Muscle of back (tissue), 13 donors: Measurements from ENCODE around the gene NTPCR. TPM values are rescaled to one million over a fixed set of nuclear protein-coding genes. Genes with fewer than 3 reads are reported as not detected.
"Not testable (repeated sequence)": the region's sequence is repeated elsewhere in the genome, so short reads cannot be mapped to it uniquely, and the experiment has no call there.

ENCODE experiments used
- DNase-seq, 3 donors: peaks; one replicate each; pipeline versions ENCODE4 v3.0.0 to v3.0.0-alpha.2; 2013
- long read RNA-seq, 9 donors: transcript quantifications; one replicate each; lab custom pipeline, GENCODE V29; 2026
- polyA plus RNA-seq, 10 donors: library from polyadenylated mRNA; unstranded; fragments of 120-200 nt; gene quantifications; one replicate each; pipeline ENCODE4 v1.2.1, GENCODE V29; 2013; ENCODE audit not compliant: insufficient read length in 10 of 10

NTPCR gene, protein sequence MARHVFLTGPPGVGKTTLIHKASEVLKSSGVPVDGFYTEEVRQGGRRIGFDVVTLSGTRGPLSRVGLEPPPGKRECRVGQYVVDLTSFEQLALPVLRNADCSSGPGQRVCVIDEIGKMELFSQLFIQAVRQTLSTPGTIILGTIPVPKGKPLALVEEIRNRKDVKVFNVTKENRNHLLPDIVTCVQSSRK
- 10 to 100 TPM; 26.6 to 44.0 (median 39.3) TPM for polyA plus RNA-seq
- long read RNA-seq, donor 1, full-length matches to known transcripts: 24 of 24 reads
- long read RNA-seq, donor 1, partial matches to known transcripts: 0 of 24 reads
- long read RNA-seq, donor 1, other reads (novel, unspliced or antisense): 0 of 24 reads
- long read RNA-seq, donor 2, full-length matches to known transcripts: 18 of 18 reads
- long read RNA-seq, donor 2, partial matches to known transcripts: 0 of 18 reads
- long read RNA-seq, donor 2, other reads (novel, unspliced or antisense): 0 of 18 reads
- long read RNA-seq, donor 3: 0 reads
- long read RNA-seq, donor 4, full-length matches to known transcripts: 10 of 10 reads
- long read RNA-seq, donor 4, partial matches to known transcripts: 0 of 10 reads
- long read RNA-seq, donor 4, other reads (novel, unspliced or antisense): 0 of 10 reads
- long read RNA-seq, donor 5, full-length matches to known transcripts: 22 of 22 reads
- long read RNA-seq, donor 5, partial matches to known transcripts: 0 of 22 reads
- long read RNA-seq, donor 5, other reads (novel, unspliced or antisense): 0 of 22 reads
- long read RNA-seq, donor 6, full-length matches to known transcripts: 16 of 16 reads
- long read RNA-seq, donor 6, partial matches to known transcripts: 0 of 16 reads
- long read RNA-seq, donor 6, other reads (novel, unspliced or antisense): 0 of 16 reads
- long read RNA-seq, donor 7, full-length matches to known transcripts: 7 of 7 reads
- long read RNA-seq, donor 7, partial matches to known transcripts: 0 of 7 reads
- long read RNA-seq, donor 7, other reads (novel, unspliced or antisense): 0 of 7 reads
- long read RNA-seq, donor 8, full-length matches to known transcripts: 12 of 12 reads
- long read RNA-seq, donor 8, partial matches to known transcripts: 0 of 12 reads
- long read RNA-seq, donor 8, other reads (novel, unspliced or antisense): 0 of 12 reads
- long read RNA-seq, donor 9: 0 reads

DNA sequence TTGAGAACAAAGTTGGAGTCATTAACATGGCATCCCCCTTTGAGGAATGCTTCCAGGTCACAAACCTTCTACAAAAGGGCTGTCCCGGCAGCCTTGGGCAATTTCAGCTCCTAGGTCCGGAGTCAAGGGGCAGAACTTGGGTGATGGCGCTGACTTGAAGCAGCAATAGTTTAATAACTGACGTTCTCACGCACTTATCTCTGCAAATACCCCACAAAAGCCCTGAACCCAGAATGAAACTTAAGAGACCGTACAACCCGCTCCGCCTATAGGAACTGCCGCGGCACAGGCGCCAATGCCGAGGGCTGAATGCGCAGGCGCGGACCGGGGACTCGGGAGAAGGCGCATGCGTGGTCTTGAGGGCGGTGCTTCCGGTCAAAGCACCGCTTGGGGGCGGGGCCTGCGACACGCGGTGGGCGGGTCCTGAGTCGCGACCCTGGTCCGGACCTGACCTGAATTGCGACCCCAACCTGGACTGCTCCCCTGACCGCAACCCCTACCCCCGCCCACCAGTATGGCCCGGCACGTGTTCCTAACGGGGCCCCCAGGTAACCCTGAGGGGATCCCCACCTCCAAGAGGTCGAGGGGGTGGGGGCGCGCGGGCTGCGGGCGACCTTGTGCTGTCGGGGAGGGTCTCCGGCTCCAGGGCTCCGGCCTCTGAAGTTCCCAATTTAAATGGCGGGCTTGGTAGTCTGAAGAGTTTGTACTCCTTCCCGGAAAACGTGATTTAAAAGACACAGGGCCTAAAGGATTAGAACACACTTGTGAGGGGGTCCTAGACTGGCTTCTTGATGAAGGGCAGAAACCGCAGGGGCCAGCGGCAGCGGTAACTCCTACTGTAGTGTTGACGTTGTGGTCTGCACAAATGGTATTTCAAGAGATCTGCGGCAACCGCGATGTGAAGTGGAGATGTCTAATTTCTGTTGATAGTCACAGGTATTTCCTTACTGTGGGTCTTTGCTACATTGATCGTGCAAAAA lies at the start of gene NTPCR:
Gene NTPCR, plus strand, starts transcription at position 415 of the 980 bp plus-strand sequence. Its CDS starts 100 bp downstream, at position 515.
- DNase-seq: peak; percentile 92 to 97 (median 96)

DNA sequence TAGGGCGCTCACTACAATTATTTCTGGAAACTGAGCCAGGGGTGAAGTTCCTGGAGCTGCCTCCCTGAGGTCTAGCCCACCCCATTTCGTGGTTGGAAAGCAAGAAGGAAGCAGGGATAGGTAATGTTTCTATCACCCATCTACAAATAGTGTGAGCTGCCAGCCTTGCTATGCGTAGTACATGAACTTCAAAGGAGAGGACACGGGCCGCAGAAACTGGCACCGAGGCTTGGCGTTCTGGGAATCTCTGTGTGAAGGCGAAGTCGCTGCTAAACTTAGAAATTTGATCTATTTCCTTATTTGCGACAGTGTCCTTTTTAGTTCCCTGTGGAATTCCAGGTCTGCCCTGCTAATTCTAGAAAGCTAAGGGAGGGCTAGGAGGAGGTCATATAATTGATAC lies 49.6 kb upstream of the NTPCR start:
- no peak for DNase-seq

DNA sequence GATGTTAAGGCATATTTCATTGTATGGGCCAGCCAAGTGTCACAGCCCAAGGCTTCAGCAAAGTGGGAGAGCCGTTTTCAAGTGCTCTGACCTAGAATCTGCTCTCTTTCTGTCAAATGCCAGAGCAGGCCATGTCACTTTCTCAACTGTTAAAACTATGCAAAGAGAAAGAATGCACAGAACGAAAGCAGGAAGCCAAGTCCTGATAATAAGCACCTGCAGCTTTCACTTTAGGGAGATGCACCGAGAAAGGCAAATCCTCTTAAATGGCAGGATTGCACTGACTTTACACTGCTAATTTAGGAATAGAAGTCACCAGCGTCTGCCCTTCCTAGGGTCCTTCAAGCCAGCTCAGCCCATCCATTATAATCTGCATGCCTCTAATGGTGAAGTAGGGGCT lies 49.2 kb upstream of the NTPCR start:
- DNase-seq: no peak

DNA sequence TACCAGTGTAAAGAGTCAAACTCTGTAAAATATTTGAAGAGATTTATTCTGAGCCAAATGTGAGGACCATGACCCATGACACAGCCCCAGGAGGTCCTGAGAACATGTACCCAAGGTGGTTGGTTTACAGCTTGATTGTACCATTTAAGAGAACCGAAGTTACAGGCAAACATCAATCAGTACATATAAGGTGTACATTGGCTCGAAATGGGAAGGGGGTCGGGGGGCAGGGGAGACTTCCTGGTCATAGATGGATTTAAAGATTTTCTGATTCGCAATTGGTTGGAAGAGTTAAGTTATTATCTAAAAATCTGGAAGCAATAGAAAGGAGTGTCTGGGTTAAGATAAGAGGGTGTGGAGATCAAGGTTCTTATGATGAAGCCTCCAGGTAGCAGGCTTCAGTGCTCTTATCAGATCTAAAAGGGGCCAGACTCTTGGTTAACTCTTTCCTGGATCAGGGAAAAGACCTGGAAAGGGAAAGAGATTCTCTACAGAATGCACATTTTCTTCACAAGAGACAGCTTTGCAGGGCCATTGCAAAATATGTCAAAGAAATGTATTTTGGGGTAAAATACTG lies 47.5 kb upstream of the NTPCR start:
- no peak for DNase-seq

DNA sequence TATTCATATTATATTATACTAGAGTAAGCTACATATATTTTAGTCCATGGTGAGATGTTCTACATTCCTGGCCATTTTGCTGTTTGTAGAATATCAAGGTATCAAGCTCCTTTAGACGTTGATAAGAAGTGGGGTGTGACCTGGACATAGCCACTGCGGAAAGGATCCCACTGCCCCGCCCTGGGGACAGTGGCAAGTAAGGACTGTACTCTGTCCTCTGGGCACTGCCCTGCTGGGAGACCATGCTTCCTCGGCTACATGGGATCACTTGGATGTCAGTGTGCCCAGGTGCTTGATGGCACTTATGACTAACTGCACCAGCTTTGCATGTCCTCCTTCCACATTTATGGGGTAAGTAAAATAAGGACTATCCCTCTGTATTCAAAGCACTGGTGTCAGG lies 46.3 kb upstream of the NTPCR start:
- DNase-seq: no peak

DNA sequence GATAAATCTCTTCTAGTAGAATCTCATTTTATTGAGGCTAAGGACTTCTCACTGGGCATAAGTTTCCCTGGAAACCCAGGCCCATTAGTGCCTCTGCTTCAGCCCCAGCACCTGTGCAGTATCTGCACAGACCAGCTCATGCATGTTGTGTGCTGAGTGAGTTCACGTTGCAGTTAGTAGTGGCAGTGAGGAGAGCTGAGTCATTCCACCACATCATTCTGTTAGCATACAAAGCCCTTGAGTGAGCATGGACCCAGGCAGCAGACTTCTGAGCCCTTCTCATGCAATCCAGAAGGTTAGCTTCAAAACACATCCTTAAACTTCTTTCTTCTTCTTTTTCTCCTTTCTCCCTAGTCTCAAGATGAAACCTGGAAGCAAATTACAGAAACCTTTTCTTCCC lies 45.8 kb upstream of the NTPCR start:
- DNase-seq: no peak

DNA sequence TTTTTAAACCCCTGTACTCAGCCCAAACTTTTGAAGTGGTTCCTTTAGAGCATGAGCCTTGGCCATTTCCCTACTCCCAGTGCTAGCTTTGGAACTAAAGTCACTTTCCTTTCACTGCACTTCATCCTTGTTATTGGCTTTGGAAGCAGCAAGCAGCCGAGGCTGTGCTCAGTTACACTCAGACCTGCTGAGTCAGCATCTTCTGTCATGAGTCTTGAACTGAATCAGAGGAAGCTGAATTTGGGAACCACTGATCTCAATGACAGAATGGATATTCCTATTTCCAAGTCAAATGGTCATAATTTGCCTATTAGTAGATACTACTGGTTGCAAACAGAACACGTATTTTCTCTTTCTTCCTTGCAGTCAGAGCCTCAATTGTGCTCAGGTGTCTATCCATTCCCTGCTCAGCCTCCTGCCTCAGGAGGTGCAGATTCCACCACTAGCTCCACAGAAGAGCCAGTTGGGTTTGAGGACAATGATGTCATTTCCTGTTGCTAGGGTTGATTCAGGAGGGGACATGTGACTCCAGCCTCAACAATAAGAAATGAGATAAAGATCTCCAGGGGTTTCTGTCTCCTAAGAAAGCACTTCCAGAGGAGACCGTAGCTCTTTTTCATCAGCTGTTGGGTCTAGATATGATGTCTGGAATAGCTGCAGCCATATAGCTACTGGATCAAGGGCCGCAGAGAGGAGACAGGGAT lies 44.9 kb upstream of the NTPCR start:
- DNase-seq: no peak

DNA sequence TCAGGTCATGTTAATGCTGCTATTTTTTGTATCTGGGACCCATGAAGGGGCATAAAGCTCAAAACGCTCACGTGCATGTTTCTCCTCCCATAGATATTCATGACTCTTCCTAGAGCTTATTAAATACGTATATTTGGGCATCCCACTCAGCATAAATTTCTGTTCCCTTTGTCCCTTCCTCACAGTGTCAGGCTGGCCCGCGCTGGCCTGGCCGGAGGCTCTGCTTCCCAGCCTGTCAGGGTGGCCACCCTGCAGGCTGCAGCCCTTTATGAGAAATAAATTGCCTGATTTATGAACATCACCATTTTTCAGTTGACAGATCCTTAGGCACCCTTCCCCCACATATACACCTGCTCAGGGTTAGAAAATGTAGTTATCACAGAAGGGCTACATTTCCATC lies 44.0 kb upstream of the NTPCR start:
- DNase-seq: no peak

DNA sequence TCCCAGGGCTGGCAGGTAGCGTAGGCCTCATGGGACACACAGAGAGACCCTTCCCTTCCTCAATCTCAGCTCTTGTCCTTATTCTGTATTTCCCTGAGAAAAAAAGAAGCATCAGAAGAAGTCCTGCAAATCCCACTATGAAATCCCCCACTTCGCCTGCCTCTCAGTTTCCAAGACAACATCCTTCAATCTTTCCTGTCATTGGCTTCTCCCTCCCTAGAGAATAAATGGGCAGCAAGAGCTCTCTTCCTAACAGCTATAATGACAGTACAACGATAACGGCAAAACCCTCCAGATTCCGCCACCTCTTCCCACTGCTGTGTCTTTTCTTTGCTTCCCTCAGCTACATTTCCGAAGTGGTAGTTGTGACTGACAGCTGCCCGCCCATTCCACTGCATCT lies 41.6 kb upstream of the NTPCR start:
- DNase-seq: no peak

DNA sequence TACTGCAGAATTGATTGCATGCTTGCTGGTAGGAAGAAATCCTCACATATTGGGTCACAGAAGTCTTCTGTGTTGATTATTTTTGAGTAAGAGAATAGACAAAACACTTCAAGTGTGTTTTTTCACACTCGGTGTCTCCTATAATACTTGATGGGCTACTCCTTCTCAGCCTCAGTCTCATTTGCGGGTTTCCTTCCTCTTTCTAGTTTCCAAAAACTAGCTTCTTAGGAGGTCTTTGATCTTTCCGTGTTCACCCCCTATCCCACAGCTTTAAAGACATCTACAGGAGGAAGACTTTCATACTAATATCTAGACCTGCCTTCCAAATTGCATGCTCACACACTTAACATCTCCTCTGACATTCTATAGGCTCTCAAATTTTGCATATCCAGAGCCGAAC lies 40.7 kb upstream of the NTPCR start:
- no peak for DNase-seq

DNA sequence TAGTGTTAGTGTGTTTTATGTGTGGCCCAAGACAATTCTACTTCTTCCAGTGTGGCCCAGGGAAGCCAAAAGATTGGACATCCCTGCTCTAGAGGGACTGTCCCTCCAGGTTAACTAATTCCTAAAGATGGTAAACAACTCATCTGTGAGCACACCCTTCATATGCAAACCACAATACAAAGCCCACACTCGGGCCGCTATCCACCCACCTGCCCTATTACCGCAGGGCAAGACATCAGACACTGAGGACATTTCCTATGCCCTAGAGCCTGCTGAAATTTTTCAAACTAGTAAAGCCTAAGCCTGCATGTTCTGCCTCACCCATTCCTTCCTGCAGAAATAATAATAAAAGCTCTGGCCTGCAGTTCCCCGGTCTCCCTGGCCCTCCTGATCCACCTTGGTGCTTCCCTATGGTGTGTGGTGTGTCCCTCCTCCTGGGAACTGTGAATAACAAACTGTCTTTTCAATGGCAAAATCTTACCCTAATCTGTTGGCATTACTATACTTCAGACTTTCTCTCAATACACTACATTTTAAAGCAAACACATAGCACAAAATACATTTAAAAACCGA lies 39.3 kb upstream of the NTPCR start:
- DNase-seq: no peak

DNA sequence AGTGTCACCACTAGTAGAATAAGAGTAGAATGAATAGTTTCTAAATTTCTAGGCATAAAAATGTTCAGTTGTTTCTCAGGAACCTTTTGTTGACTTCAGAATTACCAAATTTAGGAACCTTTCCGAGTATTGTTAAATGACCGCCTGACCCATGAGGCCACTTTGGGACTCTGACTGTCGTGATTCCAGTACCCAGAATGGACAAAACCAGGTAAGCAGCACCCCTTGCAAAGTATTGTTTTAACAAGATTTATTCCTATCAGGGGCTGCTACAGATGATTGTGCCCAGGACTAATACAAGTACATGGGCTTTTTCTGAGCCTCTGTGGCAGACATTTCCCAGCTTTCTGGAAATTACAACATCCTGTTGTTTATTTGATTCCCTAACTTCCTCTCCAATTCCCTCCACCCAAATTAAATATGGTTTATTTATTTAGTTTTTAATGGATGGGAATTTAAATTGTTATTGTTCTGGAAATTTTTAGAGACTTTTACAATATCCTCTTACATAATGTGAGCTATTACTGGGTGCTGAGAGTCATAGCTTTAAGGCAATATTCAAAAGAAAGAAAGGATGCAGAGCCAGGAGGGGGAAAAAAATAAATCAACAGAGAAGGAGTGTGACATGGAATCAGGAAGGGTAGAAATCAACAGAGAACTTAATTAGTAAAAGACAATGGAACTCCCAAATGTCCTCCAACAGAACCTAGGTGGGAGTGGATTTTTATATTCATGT lies 37.4 kb upstream of the NTPCR start:
- no peak for DNase-seq

DNA sequence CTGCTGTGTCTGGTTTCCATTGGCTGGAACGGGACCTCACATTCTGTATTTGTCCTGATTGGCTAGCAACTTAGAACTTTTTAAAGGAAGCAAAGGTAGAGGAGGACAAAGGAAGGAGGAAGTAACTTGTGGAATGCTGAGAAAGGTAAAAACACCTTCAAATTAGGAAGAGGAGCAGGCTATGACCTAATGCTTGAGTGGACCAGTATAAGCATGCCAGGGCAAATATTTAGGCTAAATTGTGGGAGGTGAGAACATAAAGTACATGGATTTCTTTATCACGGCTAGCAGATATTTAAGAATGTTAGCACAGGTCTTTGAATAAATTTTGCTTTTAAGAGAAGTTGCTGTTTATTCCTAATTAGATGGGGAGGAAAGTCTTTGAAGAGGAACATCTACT lies 36.1 kb upstream of the NTPCR start:
- DNase-seq: not testable (repeated sequence)

DNA sequence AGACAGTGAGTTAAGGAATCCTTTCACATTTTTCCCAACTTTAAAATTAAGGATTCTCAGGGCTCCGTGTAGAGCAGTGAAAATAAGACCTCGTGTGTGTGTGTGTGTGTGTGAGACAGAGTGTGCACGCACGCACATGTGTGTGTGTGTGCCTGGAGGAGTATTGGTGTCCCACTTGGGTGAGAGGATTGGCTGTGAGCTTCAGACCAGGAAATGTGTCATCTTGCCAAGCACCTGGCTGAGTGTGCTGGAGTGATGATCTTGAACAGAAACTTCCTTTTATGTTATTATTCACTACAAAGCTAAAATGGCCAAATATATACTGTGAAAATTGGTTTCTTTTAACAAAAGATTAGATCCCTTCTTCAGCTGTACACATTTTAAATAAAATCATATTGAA lies 35.2 kb upstream of the NTPCR start:
- no peak for DNase-seq

DNA sequence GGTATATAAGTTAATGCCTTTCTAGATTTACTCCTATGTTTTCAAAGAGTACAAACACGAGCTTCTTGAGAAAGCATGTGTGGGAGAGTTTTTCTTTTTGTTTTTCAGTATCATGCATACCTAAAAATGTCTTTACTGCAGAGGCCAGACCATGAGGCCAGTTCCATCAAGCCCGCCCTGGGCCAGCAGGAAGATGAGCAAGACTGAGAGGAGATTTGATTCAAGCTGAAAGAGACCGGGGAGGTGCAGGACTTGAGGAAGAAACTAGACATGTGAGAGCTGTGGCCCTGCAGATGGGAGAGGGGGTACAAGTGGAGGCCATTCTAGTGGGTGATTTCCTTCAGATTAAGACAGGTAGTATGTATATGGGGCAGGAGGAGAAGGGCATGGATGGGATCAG lies 33.4 kb upstream of the NTPCR start:
- no peak for DNase-seq

DNA sequence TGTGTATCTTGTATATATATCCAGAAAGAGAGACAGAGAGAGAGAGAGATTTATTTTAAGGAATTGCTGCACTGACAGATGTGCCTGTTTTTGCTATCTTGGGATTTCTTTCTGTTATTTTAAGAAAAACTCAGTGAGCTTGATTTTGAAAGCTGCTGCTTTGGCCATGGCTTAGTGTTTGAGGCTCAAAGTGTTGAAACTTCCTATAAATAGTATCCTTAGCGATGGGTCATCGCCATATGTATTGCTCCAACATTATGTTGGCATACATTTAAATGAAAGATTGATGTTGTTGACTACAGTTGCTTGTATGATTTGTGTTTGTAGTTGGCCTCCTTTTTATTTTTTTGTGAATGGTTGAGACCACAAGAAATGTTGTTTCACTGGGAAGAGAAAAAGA lies 29.0 kb upstream of the NTPCR start:
- DNase-seq: peak in 1 of 3 donors; percentile 37

DNA sequence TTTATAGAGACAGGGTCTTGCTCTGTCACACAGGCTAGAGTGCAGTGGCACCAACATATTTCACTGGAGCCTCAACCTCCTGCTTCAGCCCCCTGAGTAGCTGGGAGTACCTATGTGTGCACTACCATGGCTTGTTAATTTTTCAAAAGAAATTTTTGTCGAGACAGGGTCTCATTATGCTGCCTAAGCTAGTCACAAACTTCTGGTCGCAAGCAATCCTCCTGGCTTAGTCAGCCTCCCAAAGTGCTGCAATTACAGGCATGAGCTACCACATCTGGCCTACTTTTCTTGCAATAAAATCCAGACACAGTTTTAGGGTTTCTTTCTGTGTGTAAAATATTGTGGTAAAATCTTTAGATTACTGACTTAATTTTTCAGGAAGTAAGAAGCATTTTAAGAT lies 27.9 kb upstream of the NTPCR start:
- peak in 1 of 3 donors; percentile 20 for DNase-seq

DNA sequence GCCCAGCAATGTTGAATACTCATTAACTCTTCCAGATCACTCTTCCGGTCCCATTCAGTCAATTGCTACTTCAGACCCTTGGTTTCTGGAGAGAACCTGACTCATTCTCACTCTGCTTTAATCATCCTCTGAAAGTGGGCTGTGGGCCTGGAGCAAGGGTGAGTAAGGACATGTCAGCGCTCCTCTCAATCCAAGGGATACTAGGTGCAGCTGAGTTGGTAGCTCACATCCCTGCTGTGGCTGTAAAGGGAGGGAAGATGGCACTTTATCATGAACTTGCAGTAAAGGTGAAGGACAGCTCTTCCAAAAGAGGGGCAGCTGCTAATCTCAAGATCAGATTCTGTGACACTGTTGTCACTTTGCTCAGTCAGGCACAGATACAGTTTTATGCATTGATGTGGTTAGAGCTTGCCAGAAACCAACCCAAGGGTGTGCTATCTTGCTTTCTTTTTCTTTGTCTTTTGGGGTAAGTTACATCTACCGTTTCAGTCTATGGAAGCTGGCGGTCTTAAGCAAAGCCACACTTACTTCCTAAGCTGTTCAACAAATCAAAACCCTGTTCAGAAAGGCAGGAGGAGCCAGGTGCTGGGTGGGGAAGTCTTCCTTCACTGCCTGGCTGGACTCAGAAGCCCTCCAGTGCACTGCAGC lies 26.5 kb upstream of the NTPCR start:
- DNase-seq: peak in 1 of 3 donors; percentile 22
